ENCODE measurements around the gene TMED4. TPM values are rescaled to one million over a fixed set of nuclear protein-coding genes. Genes with fewer than 3 reads are reported as not detected.
"Not testable (repeated sequence)": the region's sequence is repeated elsewhere in the genome, so short reads cannot be mapped to it uniquely, and the experiment has no call there.

The TMED4 gene
- total and polyA plus RNA-seq, 4 donors: 26.9 to 97.1 (median 46.9) TPM

GRCh38 chr7:44564606-44565005, 17.4 kb downstream of the TMED4 start (continued):
- TF ChIP-seq REST (IDR thresholded peaks at IDR 0.05): no peak
- TF ChIP-seq MAX (IDR thresholded peaks at IDR 0.05): no peak

GRCh38 chr7:44563171-44563679, 18.8 kb downstream of the TMED4 start:
- no peaks in the 10 kb centered on the region for H3K27me3 ChIP-seq (ENCODE audit: control insufficient read depth in 4 of 4, insufficient read depth in 4 of 4, low read length in 3 of 4)
- H3K27ac ChIP-seq (ENCODE audit: low read depth in 1 of 2, low read length in 2 of 2): peak overlapping the region; percentile 61 to 69
- no peaks in the 10 kb centered on the region for H3K9me3 ChIP-seq (ENCODE audit: control insufficient read depth in 4 of 4, low read length in 3 of 4)
- WGBS: 36% methylated on average over 3 of the region's 3 CpGs
- peaks cover 9 to 23% (median 19%) of the 10 kb centered on the region in 4 donors for H3K36me3 ChIP-seq (ENCODE audit: control insufficient read depth in 4 of 4, insufficient read depth in 3 of 4, low read depth in 1 of 4, low read length in 3 of 4)
- DNase-seq (ENCODE audit: low spot score): no peak
- no peak overlapping the region for H3K9ac ChIP-seq (ENCODE audit: low read depth in 1 of 2, low read length in 2 of 2)
- peak in 1 of 2 donors; percentile 73 for TF ChIP-seq GABPA (IDR thresholded peaks at IDR 0.05 in 1 of 2, conservative IDR thresholded peaks at IDR 0.05 in 1 of 2)
- peak; percentile 75 for TF ChIP-seq FOXA1 (IDR thresholded peaks at IDR 0.05)
- TF ChIP-seq CTCF (IDR thresholded peaks at IDR 0.05; ENCODE audit: low read depth, low read length, missing input control): no peak
- peak; percentile 82 for TF ChIP-seq REST (IDR thresholded peaks at IDR 0.05)
- peak; percentile 40 to 70 for TF ChIP-seq RAD21 (IDR thresholded peaks at IDR 0.05)
- TF ChIP-seq SP1 (IDR thresholded peaks at IDR 0.05): peak; percentile 98
- TF ChIP-seq HNF4G (IDR thresholded peaks at IDR 0.05): peak; percentile 96
- peak; percentile 69 to 90 for TF ChIP-seq JUND (IDR thresholded peaks at IDR 0.05)
- TF ChIP-seq RXRA (IDR thresholded peaks at IDR 0.05): peak; percentile 97 to 99
- peak; percentile 89 for TF ChIP-seq YY1 (IDR thresholded peaks at IDR 0.05)
- peak; percentile 99 for TF ChIP-seq HNF4A (conservative IDR thresholded peaks at IDR 0.05)
- TF ChIP-seq FOXA2 (IDR thresholded peaks at IDR 0.05): peak; percentile 64
- no peak for TF ChIP-seq TAF1 (conservative IDR thresholded peaks at IDR 0.05)
- peak; percentile 90 for TF ChIP-seq ZBTB33 (IDR thresholded peaks at IDR 0.05)
- peak; percentile 78 for TF ChIP-seq NR2F2 (IDR thresholded peaks at IDR 0.05)
- TF ChIP-seq ATF3 (IDR thresholded peaks at IDR 0.05): peak; percentile 56
- peak in 1 of 2 donors; percentile 73 for TF ChIP-seq EGR1 (IDR thresholded peaks at IDR 0.05; ENCODE audit: low read depth in 2 of 2)
- peak; percentile 98 for TF ChIP-seq MAX (IDR thresholded peaks at IDR 0.05)
- H3K4me3 ChIP-seq (ENCODE audit: low read depth in 1 of 3, low read length in 3 of 3): no peak overlapping the region
- H3K4me1 ChIP-seq (ENCODE audit: control insufficient read depth in 4 of 4, insufficient read depth in 4 of 4, low read length in 3 of 4): peaks cover 8 to 33% (median 24%) of the 10 kb centered on the region in 4 donors

- H3K27ac ChIP-seq (ENCODE audit: low read depth in 1 of 2, low read length in 2 of 2); DNase-seq (ENCODE audit: low spot score); H3K27me3 ChIP-seq (ENCODE audit: control insufficient read depth in 4 of 4, insufficient read depth in 4 of 4, low read length in 3 of 4); H3K9me3 ChIP-seq (ENCODE audit: control insufficient read depth in 4 of 4, low read length in 3 of 4); H3K4me3 ChIP-seq (ENCODE audit: low read depth in 1 of 3, low read length in 3 of 3); H3K9ac ChIP-seq (ENCODE audit: low read depth in 1 of 2, low read length in 2 of 2): not testable (repeated sequence)
- WGBS: 72% methylated on average over 8 of the region's 8 CpGs
- H3K36me3 ChIP-seq (ENCODE audit: control insufficient read depth in 4 of 4, insufficient read depth in 3 of 4, low read depth in 1 of 4, low read length in 3 of 4): peaks cover 5 to 17% (median 14%) of the 10 kb centered on the region in 4 donors
- H3K4me1 ChIP-seq (ENCODE audit: control insufficient read depth in 4 of 4, insufficient read depth in 4 of 4, low read length in 3 of 4): peaks cover 8 to 33% (median 24%) of the 10 kb centered on the region in 4 donors
Measured at GRCh38 chr7:44562622-44562962, 19.4 kb downstream of the TMED4 start.
